G401.6 (cell line): ENCODE data around the gene RXYLT1.
"Not testable (repeated sequence)": the region's sequence is repeated elsewhere in the genome, so short reads cannot be mapped to it uniquely, and the experiment has no call there.

Experiments
- FAIRE-seq: peaks from 2 replicates; lab custom pipeline; 2012; peaks lifted over from hg19 to GRCh38; lab: Jason Lieb, UNC

Gene RXYLT1

DNA sequence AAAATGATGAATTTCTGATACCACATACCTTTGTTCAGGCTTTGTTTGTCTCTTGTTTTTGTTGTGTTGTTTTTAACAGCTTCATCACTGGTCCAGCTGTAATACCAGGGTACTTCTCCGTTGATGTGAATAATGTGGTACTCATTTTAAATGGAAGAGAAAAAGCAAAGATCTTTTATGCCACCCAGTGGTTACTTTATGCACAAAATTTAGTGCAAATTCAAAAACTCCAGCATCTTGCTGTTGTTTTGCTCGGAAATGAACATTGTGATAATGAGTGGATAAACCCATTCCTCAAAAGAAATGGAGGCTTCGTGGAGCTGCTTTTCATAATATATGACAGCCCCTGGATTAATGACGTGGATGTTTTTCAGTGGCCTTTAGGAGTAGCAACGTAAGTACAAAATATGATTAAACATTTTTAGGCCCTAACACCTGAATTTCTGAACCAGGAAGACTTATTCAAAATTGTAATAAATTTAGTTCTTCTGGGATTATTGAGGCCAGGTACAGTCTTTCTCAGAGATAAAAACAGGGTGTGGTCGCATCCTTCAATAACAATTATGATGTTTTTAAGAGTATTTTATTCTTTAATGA, 22.4 kb downstream of the RXYLT1 start:
- peak; percentile 76 for FAIRE-seq

DNA sequence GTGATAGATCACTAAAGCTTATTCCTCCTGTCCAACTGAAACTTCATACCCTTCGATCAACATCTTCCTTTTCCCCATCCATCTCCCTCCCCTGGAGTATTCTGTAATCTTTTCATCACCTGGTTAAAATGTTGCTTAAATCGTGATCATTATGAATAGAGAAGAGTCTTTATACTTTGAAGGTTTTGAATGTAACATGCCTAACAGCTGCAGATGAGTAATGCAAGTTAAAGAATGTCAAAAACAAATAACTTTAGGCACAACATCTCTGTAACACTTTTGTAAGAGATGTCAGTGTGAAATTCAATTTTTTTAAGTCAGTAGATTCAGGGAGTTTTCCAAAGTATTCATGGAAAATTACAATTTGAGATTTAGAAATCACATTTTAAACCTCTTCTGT, 25.0 kb downstream of the RXYLT1 start:
- FAIRE-seq: no peak

DNA sequence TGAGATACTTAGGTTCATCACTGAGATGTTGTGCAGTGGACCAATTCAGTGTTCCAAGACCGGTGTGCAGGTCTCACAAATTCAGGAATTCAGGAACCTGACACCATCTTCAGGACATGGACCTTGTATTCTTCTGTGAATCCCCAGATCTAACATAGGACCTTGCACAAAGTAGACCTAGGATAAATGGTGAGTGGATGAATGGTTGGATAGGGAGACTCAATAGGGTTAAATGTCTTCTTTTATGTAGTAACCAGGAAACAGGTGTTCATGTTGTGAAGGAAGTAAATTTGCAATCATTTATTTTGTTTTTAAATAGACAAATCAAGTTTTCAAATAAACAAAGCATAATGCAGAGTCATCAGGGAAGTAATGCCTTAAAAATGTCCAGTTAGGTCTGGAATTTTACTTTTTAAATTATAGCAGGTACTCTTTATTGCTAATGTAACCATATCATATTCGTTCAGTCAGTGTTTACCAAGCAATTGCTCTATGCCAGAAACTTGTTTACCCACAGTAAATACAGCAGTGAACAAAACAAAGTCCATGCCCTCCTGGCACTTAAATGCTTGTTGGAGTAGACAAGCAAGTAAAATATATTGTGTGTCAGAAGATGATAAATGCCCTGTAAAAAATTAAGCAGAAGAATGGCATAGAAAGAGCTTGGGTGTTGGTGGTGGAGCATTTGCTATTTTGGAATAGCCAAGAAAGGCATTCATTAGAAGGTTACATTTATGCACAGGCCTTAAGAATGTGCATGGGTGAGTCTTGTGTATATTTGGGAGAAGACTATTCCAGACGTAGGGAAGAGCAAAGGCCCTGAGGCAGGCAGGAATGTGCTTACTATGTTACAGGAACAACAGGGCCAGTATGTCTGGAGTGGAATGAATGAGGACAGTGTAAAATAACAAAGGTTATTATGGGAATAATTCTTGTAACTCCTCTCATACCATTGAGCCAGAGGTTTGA, 26.3 kb downstream of the RXYLT1 start:
- no peak for FAIRE-seq

DNA sequence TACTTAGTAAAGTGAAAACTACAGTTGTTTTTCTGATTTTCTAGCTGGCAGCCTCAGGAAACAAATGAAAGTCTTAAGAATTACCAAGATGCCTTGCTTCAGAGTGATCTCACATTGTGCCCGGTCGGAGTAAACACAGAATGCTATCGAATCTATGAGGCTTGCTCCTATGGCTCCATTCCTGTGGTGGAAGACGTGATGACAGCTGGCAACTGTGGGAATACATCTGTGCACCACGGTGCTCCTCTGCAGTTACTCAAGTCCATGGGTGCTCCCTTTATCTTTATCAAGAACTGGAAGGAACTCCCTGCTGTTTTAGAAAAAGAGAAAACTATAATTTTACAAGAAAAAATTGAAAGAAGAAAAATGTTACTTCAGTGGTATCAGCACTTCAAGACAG, 28.9 kb downstream of the RXYLT1 start:
- no peak for FAIRE-seq

DNA sequence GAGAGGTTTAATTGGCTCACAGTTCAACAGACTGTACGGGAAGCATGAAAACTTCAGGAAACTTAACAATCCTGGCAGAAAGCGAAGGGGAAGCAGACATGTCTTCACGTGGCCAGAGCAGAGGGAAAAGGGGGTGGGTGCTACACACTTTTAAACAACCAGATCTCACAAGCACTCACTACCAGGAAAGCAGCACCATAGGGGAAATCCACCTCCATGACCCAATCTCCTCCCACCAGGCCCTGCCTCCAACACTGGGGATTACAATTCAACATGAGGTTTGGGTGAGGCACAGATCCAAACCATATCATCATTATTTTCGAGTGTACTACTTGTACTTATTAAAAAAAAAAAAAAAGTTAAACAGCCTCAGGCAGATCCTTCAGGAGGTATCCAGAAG, 29.9 kb downstream of the RXYLT1 start:
- no peak for FAIRE-seq

DNA sequence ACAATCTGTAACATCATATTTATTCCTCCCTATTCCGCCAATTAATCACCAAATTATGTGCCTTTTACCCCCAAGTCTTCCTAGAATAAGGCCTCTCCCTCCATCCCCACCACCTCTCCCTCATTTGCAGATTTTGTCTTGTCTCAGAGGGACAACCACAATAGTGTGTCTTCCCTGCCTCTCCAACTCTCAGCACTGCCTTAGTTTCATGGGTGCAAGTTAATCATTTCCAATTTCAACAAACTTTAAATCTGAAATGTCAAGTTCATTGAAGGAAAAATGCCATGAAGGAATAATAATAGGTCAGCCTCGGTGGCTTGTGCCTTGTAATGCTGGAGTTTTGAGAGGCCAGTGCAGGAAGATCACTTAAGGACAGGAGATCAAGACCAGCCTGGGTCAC, 31.6 kb downstream of the RXYLT1 start:
- no peak for FAIRE-seq

DNA sequence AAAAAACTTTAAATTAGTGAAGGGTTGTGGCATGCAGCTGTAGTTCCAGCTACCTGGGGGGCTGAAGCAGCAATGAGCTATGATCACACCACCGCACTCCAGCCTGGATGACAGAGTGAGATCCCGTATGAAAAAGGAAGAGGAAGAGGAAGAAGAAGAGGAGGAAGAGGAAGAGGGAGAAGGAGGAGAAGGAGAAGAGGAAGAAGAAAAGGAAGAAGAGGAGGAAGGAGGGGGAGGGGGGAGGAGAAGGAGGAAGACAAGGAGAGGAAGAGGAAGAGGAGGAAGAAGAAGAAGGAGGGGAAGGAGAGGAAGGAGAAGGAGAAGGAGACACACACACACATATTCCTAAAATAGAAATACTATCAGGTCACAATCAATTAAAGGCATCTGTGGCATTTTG, 32.0 kb downstream of the RXYLT1 start:
- FAIRE-seq: no peak

DNA sequence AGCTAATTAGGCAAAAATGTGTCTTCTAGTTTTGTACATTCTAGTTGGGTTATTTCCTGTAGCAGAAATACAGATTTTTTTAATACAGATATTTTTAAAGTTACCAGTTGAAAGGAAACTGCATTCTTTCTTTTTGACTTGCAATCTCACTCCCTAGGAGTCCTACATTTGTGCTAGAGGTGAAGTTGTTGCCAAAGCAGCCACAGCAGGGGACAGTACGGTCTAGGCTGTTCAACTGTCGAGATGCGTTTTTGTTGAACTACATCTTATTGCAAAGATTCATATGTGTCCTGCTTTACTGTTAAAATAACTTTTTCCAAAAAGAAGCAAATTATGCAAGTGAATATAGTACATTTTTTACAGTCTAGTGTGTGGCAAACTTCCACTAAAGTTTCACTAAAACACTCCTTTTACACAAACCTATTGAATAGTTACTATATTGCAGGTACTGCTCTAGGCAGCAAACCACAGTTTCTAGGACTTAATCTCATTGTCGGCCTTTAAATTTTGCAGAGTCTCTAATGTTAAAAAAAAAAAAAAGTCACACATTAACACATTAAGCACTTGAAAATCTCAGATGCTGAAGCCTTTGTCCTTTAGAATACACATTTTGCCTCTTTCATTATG, 34.5 kb downstream of the RXYLT1 start:
- FAIRE-seq: no peak

DNA sequence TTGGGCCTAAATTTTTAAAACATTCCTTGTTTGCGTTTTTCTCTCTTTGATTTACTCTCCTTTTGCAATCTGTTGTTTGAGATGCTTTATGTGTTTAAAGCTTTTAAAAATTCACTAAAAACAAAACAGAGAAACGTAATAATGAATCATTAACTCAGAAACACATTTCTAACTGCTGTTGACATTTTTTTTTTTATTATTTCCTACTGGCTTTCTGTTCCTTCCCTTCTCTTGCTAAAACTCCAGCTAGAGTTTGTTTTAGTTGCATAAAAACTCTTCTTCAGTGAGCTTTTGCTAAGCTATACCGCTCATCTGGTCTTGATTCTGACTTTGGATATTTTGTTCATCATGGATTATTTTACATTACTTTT, 35.8 kb downstream of the RXYLT1 start:
- no peak for FAIRE-seq

DNA sequence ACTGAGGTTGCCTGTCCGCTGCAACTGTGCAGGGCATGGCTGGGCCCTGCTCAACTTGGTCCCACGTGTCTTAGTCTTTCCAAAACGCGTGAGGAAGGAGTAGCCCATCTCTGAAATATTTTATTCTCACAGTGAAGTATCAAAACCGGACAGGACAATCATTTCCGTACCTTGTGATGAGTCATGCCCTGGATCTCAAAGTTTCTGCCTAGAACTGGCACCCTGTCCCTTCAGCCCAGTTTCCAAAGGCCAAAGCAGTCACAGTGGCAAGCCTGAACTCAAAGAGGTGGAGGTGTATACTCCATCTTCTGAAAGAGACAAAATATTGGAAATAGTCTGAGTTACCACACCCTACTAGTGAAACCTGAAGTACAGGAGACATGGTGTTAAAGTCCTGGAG, 36.3 kb downstream of the RXYLT1 start:
- FAIRE-seq: no peak

DNA sequence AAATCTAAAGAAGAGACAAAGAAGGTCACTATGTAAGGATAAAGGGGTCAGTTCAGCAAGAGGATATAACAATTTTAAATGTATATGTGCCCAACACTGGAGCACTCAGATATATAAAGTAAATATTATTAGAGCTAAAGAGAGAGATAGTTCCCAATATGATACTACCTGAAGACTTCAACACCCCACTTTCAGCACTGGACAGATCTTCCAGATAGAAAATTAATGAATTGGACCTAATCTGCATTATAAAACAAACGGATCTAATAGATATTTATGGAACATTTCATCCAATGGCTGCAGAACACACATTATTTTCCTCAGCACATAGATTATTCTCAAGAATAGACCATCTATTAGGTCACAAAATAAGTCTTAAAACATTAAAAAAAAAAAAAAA, 40.7 kb downstream of the RXYLT1 start:
- no peak for FAIRE-seq

DNA sequence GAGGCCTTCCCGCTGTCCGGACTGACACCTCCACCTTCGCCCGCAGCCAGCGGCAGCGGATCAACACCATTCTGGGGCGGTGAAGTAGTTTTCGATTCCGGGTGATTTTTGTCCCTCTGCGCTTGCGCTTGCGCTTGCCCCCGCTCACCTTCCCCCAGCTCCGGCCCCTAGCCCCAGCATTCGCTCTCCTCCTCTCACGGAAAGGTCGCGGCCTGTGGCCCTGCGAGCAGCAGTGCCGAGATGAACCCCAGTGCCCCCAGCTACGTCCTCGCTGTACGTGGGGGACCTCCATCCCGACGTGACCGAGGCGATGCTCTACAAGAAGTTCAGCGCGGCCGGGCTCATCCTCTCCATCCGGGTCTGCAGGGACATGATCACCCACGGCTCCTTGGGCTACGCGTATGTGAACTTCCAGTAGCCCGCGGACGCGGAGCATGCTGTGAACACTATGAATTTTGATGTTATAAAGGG, 42.1 kb downstream of the RXYLT1 start:
- FAIRE-seq: no peak

DNA sequence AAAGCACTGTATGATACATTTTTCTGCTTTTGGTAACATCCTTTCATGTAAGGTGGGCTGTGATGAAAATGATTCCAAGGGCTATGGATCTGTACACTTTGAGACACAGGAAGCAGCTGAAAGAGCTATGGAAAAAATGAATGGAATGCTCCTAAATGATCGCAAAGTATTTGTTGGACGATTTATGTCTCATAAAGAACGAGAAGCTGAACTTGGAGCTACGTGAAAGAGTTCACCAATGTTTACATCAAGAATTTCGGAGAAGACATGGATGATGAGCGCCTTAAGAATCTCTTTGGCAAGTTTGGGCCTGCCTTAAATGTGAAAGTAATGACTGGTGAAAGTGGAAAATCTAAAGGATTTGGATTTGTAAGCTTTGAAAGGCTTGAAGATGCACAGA, 42.6 kb downstream of the RXYLT1 start:
- no peak for FAIRE-seq

DNA sequence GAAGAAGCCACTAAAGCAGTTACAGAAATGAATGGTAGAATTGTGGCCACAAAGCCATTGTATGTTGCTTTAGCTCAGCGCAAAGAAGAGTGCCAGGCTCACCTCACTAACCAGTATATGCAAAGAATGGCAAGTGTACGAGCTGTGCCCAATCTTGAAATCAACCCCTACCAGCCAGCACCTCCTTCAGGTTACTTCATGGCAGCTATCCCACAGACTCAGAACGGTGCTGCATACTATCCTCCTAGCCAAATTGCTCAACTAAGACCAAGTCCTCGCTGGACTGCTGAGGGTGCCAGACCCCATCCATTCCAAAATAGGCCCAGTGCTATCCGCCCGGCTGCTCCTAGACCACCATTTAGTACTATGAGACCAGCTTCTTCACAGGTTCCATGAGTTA, 43.3 kb downstream of the RXYLT1 start:
- no peak for FAIRE-seq

DNA sequence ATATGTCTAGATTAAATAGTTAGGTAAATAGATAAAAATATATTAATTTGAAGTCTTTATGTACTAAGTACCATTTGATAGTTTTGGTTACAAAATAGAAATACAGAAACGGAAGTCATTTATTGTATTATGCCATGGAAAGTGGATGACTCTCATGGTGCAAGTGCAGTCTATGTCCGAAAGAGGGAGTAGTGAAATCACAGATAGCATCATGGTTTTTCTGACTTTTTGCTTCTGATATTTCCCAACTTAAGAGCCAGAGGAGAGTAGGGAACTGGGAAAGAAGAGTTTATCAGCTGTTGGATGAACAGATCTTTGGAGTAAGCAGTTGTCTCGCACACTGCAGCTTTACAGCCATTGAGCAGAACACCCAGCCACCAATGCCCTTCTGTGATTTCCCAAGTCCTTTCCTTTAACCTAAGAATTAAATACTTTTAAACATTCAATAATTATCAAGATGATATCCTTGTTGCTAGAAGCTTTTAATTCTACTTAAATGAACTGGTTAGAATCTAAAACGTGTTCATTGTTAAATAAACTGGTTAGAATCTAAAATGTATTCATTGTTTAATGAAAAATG, 46.4 kb downstream of the RXYLT1 start:
- FAIRE-seq: peak; percentile 95

DNA sequence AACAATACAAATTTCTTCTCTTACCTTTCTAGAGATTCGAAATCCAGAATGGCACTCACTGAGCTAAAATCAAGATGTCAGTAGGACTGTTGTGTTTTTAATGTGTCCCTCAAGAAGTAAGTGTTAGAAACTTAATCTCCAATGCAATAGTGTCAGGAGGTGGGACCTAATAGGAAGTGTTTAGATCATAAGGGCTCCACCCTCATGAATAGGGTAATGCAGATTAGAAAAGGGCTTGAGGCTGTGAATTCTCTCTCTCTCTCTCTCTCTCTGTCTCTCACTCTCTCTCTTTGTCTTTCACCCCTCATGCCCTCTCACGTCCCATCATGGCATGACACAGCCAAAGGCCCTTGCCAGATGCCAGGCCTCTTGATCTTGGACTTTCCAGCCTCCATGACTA, 49.2 kb downstream of the RXYLT1 start:
- no peak for FAIRE-seq

DNA sequence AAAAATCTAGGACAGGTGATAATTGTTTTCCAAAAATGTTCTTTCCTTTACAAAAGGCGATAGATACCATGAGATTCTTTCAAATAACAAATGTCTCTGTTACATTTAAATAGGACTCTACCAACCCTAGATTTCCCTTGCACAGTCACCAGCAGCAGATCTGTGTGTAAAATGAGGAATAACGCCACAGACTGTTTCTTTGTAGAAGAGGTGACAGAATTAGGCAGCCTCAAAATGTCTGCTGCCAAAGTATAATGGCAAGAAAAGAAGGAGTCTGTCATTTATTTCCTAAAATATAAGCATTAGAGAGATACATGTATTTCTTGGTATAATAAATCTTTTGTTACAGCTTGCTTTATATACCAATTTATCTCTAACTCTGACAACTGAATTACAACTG, 56.3 kb downstream of the RXYLT1 start:
- FAIRE-seq: no peak

DNA sequence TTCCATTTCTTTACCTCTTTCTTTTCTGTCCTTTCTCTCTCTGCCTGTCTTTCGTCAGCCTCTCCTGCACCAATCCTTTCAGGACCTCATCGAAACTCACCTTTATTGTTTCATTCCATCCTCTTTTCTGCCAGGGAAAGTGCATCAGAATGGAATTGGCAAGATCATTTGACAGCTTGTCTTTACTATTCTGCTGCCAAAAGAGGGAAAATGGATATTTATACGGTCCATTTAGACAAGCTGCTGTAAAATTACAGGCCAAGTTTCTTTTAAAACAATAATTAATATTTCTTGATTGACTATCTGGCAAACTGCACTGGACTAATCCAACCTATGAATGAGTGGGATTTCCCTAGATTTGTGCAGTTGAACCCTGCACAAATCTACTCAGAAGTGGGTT, 57.2 kb downstream of the RXYLT1 start:
- FAIRE-seq: no peak

DNA sequence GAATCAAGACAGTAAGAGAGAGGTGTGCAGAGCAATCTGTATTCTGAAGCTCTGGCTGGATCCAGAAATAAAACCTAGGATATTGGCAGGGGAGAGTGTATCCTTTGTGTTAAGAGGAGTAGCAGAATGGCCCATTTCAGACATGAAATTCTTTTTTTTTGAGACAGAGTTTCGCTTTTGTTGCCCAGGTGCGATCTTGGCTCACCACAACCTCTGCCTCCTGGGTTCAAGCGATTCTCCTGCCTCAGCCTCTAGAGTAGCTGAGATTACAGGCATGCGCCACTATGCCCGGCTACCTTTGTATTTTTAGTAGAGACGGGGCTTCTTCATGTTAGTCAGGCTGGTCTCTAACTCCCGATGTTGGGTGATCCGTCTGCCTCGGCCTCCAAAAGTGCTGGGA, 58.7 kb downstream of the RXYLT1 start:
- no peak for FAIRE-seq

DNA sequence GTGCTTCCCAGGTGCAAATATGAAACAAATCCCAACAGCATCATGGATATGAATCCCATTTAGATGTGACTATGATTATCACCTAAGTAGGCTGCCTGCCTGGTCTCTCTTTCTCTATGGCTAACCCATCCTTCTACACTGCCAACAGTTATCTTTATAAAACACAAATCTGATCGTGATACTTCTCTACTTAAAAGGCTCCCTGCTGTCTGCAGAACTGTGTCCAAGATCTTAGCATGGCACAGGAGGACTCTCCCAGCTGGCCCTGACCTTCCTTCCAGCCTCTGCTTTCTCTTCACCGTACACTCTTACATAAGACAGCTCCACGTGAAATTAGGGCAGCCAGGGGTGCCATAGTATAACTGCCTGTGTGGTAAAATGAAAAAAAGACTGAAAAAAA, 61.3 kb downstream of the RXYLT1 start:
- FAIRE-seq: no peak

DNA sequence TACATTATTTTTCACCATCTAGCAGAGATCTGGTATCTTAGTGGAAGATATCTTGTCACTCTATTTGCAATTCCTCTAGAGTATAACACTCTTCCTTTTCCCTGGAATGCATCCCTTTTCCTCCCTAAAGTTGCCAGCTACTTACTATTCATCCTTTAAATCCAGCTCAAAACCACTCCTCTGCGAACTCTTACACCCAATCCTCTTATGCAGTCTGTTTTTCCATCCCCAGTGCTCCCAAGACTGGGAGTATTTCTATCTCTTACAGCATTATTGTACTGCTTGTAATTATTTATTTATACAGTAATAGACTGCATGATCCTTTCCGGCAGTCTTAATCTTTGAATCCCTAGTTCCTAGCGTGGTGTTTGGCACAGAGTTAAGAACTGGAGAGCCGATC, 61.9 kb downstream of the RXYLT1 start:
- no peak for FAIRE-seq

DNA sequence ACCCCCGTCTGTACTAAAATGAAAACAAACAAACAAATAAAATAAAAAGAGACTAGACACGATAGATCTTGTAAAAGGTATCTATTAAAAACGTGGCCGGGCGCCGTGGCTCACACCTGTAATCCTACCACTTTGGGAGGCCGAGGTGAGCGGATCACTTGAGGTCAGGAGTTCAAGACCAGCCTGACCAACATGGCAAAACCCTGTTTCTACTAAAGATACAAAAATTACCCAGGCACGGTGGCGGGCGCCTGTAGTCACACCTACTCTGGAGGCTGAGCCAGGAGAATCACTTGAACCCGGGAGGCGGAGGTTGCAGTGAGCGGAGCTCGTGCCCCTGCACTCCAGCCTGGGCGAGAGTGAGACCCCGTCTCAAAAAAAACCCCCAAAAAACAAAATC, 63.0 kb downstream of the RXYLT1 start:
- FAIRE-seq: not testable (repeated sequence)

DNA sequence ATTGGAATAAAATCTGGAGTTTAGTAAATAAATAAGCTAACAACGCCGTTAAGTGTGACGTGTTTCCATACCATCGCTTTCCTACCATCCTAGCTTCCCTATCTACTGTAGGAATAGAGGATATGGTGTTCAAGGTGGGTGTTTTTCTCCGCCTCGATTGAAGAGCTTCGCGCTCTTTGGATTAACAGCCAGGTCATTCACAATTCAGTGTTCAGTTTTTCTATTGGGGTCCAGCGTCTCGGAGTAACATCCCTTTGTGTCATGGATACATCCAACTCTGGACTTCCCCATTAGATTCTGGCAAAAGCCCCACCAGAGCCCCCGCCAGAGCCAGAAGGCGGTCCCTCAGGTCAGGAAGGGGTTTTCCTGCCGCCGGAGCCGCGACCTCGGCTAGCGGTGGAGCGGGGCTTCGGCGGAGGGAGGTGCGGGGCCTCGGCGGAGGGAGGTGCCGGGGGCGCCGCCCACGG, 63.6 kb downstream of the RXYLT1 start:
- no peak for FAIRE-seq
